A549 treated with CpdA at 1 μM for 4 hours (cell line): ENCODE measurements around the gene RAP2C. TPM values are rescaled to one million over a fixed set of nuclear protein-coding genes. Genes with fewer than 3 reads are reported as not detected.

Source experiments
- total RNA-seq: library from RNA; stranded (reverse); fragments of 200-300 nt; extraction: Qiagen RNA extraction; gene quantifications from 5 replicates; pipeline ENCODE4 v1.2.3, GENCODE V29; 2022; ENCODE audit warnings: low read depth

The RAP2C gene
- total RNA-seq: 20.6 to 40.8 TPM (median 27.8 TPM) in 5 replicates

DNA sequence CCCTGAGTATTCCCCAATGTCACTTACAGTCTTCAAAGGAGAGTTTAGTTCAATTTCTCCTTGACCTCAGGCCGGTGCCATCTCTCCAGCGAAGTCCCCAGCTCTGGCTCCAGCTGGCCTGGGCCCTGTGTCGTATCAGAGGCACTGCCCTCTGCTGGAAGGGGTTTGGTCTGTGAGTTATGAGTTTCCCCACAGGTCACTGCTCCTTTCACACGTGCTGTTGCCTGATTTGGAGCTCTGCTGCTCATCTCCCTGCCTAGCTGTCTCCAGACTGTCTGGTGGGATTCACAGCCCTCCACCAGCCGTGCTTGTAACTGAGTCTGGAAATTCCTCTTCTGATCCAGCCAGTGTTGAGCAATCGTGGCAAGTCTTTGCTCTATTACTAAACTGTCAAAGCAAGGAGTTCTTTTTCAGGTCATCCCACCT is at the start of gene RAP2C:
RAP2C (minus strand) TSS at position 105 of the 426 bp plus-strand sequence. CDS start 2,179 bp downstream, outside the sequence.

Other genes starting within 250 kb of the RAP2C start
- 9.7 to 12.6 TPM (median 10.6 TPM) in 5 replicates for gene STK26, start 196.1 kb downstream of the RAP2C start, total RNA-seq
- gene FRMD7, start 91.4 kb downstream of the RAP2C start, total RNA-seq: not detected in 5 replicates